ENCODE data around the gene NAGS. TPM values are rescaled to one million over a fixed set of nuclear protein-coding genes. Genes with fewer than 3 reads are reported as not detected.

The NAGS gene
- total RNA-seq, 2 experiments from 2014 or later, result 0.33 to 0.76 TPM

- H3K27me3 Mint-ChIP-seq, result peaks cover 22% of the 10 kb centered on the region
- DNase-seq (peak; percentile 51), ATAC-seq (peak; percentile 6)
- H3K4me1 Mint-ChIP-seq, result peaks cover 26% of the 10 kb centered on the region
- H3K27ac Mint-ChIP-seq, result no peak overlapping the region
- H3K9me3 Mint-ChIP-seq (ENCODE audit: low read depth), result no peaks in the 10 kb centered on the region
- CTCF ChIA-PET, result interaction anchor here (1.0 to 3.4 kb wide), 2 partner anchors 35 to 62 kb away, joined by 3 to 14 read pairs; no protein-coding TSS in a partner anchor
- H3K36me3 Mint-ChIP-seq, result no peaks in the 10 kb centered on the region
- H3K4me3 Mint-ChIP-seq, result peak overlapping the region; percentile 79
These were observed 1.3 kb downstream of the NAGS start for GRCh38 chr17:44005527-44006271.

DNA sequence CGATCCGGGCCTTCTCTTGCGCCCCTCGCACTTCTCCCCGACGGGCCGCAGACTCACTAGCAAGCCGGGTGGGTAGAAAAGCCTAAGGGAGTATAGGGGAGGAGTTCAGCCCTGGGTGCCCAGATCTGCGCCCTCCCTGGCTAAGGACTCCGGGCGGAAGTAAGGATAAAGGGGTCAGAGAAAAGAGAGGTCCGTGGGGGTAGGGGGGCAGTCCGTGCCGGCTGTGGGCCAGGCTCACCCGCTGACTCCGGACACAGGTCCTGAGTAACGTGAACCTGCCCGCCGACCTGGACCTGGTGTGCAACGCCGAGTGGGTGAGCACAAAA is 1.8 kb downstream of the NAGS start:
- Mint-ChIP-seq H3K4me3 (peak overlapping the region; percentile 79), H3K4me1 (peaks cover 26% of the 10 kb centered on the region), H3K9me3 (ENCODE audit: low read depth) (no peaks in the 10 kb centered on the region), H3K27me3 (peaks cover 22% of the 10 kb centered on the region), H3K27ac (no peak overlapping the region), H3K36me3 (no peaks in the 10 kb centered on the region)
- CTCF ChIA-PET, result interaction anchor here (0.9 to 3.4 kb wide), 3 partner anchors 38 to 127 kb away, joined by 3 to 14 read pairs (median 11); no protein-coding TSS in a partner anchor
- ATAC-seq (peak; percentile 11), DNase-seq (no peak)

DNA sequence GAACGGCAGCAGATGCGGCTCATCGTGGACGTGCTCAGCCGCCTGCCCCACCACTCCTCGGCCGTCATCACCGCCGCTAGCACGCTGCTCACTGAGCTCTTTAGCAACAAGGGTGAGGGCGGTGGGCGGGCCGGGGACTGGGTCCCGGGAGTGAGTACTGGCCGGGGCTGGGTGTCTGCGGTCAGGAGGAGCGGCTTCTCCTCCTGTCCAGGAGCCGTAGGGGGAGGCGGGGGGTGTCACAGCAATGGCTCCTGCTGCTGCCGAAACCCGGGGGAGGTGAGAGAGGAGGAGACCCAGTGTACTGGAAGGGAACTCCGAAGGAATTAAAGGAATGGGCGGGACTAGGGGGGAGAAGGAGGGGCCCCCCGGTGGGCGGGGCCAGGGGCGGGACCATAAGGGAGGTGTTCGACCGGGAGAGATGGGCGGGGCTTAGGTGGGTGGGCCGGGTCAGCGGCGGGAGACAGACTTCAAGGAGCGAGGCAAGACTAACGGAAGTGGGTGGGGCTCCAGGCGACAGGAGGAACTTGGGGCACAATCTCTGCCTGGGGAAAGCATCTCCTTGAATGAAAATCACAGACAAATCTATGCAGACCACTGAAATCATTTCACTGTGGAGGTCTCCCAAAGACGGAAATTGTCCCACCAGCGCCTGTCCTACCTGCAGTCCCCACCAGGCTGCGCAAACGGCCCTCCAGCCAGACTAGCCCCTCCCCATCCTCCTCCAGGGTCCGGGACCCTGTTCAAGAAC is 2.4 kb downstream of the NAGS start:
- peaks cover 26% of the 10 kb centered on the region for H3K4me1 Mint-ChIP-seq
- DNase-seq (peak; percentile 99), ATAC-seq (peak; percentile 89)
- CTCF ChIA-PET, result interaction anchor here (0.9 to 3.4 kb wide), 7 partner anchors 12 to 127 kb away, joined by 3 to 14 read pairs (median 5); no protein-coding TSS in a partner anchor
- no peaks in the 10 kb centered on the region for H3K9me3 Mint-ChIP-seq (ENCODE audit: low read depth)
- peaks cover 22% of the 10 kb centered on the region for H3K27me3 Mint-ChIP-seq
- H3K4me3 Mint-ChIP-seq, result peak overlapping the region; percentile 79
- H3K27ac Mint-ChIP-seq, result peak overlapping the region; percentile 7
- no peaks in the 10 kb centered on the region for H3K36me3 Mint-ChIP-seq

DNA sequence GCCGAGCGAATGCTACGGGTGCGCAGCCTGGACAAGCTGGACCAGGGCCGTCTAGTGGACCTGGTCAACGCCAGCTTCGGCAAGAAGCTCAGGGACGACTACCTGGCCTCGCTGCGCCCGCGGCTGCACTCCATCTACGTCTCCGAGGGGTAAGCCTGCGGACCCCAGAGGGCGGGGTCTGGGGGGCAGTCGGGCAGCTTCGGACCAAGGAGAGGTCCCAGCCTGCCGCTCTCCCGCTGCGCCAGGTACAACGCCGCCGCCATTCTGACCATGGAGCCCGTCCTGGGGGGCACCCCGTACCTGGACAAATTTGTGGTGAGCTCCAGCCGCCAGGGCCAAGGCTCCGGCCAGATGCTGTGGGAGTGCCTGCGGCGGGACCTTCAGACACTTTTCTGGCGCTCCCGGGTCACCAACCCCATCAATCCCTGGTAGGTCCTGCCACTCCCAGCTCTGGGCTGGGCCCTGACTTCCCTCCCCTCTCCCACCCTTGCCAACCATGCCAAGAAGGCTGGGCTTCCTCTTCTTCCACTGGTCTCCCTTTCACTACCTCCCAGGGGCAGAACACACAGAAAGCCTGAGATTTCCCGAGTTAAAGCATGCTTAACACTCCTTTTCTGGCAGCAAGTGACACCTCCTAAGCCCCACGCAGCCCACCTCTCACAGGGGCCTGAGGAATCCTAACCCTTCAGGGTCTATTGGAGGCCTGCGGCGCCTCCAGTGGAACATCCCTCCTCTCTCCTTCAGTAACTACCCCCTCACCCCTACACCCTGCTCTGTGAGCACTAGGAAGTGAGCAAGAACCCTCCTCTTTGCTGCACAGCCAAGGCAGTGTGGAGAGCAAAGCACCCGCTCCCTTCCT is 3.2 kb downstream of the NAGS start:
- Mint-ChIP-seq H3K4me3 (peak overlapping the region; percentile 79), H3K36me3 (no peaks in the 10 kb centered on the region), H3K27me3 (peaks cover 20% of the 10 kb centered on the region), H3K27ac (no peak overlapping the region), H3K9me3 (ENCODE audit: low read depth) (no peaks in the 10 kb centered on the region), H3K4me1 (peaks cover 24% of the 10 kb centered on the region)
- CTCF ChIA-PET, result interaction anchor here (0.7 to 3.4 kb wide), 11 partner anchors 8 to 128 kb away, joined by 3 to 14 read pairs (median 5); no protein-coding TSS in a partner anchor
- DNase-seq, result no peak
- no peak for ATAC-seq

DNA sequence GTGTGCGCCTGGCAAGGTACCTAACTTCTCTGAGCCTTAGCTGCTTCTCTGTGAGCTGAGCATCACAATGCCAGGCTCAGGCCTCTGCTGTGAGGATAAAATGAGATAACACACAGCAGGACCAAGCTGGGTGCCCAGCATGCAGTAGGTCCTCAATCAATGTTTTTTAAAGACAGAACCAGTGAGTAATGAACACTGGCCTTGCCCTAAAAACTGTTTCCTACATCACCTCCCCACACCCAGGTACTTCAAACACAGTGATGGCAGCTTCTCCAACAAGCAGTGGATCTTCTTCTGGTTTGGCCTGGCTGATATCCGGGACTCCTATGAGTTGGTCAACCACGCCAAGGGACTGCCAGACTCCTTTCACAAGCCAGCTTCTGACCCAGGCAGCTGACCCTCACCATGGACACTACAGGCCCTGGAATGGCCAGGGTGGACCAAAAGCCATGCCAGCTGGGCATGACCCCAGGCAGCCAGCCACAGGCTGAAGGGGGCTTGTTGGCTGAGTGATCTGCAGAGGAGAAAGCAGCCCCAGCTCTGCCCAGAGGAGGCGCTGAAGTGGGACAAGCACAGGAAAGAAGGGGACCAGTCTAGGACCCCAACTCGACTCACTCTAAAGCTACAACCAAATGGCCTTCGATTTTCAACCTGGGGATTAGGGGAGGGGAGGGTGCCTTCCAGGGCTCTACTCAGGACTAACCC is 3.9 kb downstream of the NAGS start:
- no peaks in the 10 kb centered on the region for H3K36me3 Mint-ChIP-seq
- no peak overlapping the region for H3K27ac Mint-ChIP-seq
- H3K4me3 Mint-ChIP-seq, result peak overlapping the region; percentile 79
- DNase-seq (no peak), ATAC-seq (no peak)
- peaks cover 25% of the 10 kb centered on the region for H3K4me1 Mint-ChIP-seq
- CTCF ChIA-PET, result interaction anchor here (0.7 to 2.9 kb wide), 9 partner anchors 9 to 160 kb away, joined by 3 to 11 read pairs (median 5); no protein-coding TSS in a partner anchor
- peaks cover 20% of the 10 kb centered on the region for H3K27me3 Mint-ChIP-seq
- H3K9me3 Mint-ChIP-seq (ENCODE audit: low read depth), result no peaks in the 10 kb centered on the region

GRCh38 chr17:44010966-44011647 is 6.7 kb downstream of the NAGS start:
- no peak overlapping the region for H3K27ac Mint-ChIP-seq

GRCh38 chr17:44011876-44012275 is 7.5 kb downstream of the NAGS start:
- CTCF ChIA-PET, result interaction anchor here (1.0 to 1.2 kb wide), 4 partner anchors 30 to 352 kb away, joined by 3 to 5 read pairs (median 3); partner anchors contain the start of genes FAM171A2 and HDAC5
- H3K27me3 Mint-ChIP-seq, result no peaks in the 10 kb centered on the region
- H3K4me3 Mint-ChIP-seq, result no peak overlapping the region
- H3K4me1 Mint-ChIP-seq, result peaks cover 26% of the 10 kb centered on the region
- ATAC-seq (no peak), DNase-seq (no peak)
- no peak overlapping the region for H3K27ac Mint-ChIP-seq
- H3K36me3 Mint-ChIP-seq, result peaks cover 2% of the 10 kb centered on the region
- no peaks in the 10 kb centered on the region for H3K9me3 Mint-ChIP-seq (ENCODE audit: low read depth)

More at GRCh38 chr17:44010966-44011647, 6.7 kb downstream of the NAGS start:
- no peak overlapping the region for H3K4me3 Mint-ChIP-seq
- no peak for DNase-seq
- H3K4me1 Mint-ChIP-seq, result peaks cover 31% of the 10 kb centered on the region
- CTCF ChIA-PET, result interaction anchor here (1.2 kb wide), 2 partner anchors 31 to 352 kb away, joined by 3 to 5 read pairs; partner anchors contain the start of gene FAM171A2
- no peaks in the 10 kb centered on the region for H3K9me3 Mint-ChIP-seq (ENCODE audit: low read depth)
- no peak for ATAC-seq
- H3K27me3 Mint-ChIP-seq, result peaks cover 4% of the 10 kb centered on the region
- peaks cover 2% of the 10 kb centered on the region for H3K36me3 Mint-ChIP-seq

GRCh38 chr17:44012391-44012790 is 8.0 kb downstream of the NAGS start:
- Mint-ChIP-seq H3K4me3 (no peak overlapping the region), H3K4me1 (peaks cover 24% of the 10 kb centered on the region), H3K36me3 (peaks cover 2% of the 10 kb centered on the region), H3K27me3 (no peaks in the 10 kb centered on the region), H3K27ac (no peak overlapping the region), H3K9me3 (ENCODE audit: low read depth) (no peaks in the 10 kb centered on the region)
- DNase-seq (no peak), ATAC-seq (no peak)
- CTCF ChIA-PET, result interaction anchor here (1.0 to 1.2 kb wide), 3 partner anchors 29 to 111 kb away, joined by 3 to 5 read pairs (median 3); partner anchors contain the start of gene HDAC5

- Mint-ChIP-seq H3K27ac (no peak overlapping the region), H3K9me3 (ENCODE audit: low read depth) (no peaks in the 10 kb centered on the region), H3K4me1 (peaks cover 20% of the 10 kb centered on the region), H3K27me3 (no peaks in the 10 kb centered on the region), H3K4me3 (no peak overlapping the region), H3K36me3 (peaks cover 2% of the 10 kb centered on the region)
- ATAC-seq (no peak), DNase-seq (no peak)
- CTCF ChIA-PET, result interaction anchor here (0.5 to 1.1 kb wide), 3 partner anchors 57 to 111 kb away, joined by 3 read pairs; partner anchors contain the start of gene HDAC5
These were observed 8.5 kb downstream of the NAGS start for GRCh38 chr17:44012874-44013273.

- CTCF ChIA-PET, result interaction anchor here (1.0 to 1.5 kb wide), 7 partner anchors 18 to 530 kb away, joined by 3 to 7 read pairs (median 3); no protein-coding TSS in a partner anchor
- H3K4me1 Mint-ChIP-seq, result peaks cover 15% of the 10 kb centered on the region
- H3K9me3 Mint-ChIP-seq (ENCODE audit: low read depth), result no peaks in the 10 kb centered on the region
- peaks cover 2% of the 10 kb centered on the region for H3K36me3 Mint-ChIP-seq
- peak overlapping the region; percentile 93 for H3K4me3 Mint-ChIP-seq
- DNase-seq (no peak), ATAC-seq (no peak)
- H3K27me3 Mint-ChIP-seq, result no peaks in the 10 kb centered on the region
- H3K27ac Mint-ChIP-seq, result peak overlapping the region; percentile 96
These were observed 9.7 kb downstream of the NAGS start for GRCh38 chr17:44014133-44014436.

GRCh38 chr17:44014437-44015172 is 10.2 kb downstream of the NAGS start, which contains the start of gene TMEM101:
TMEM101 (minus strand) TSS chr17:44014963; CDS start chr17:44014952, 11 bp downstream.
- DNase-seq (peak; percentile 94), ATAC-seq (peak; percentile 99)
- peaks cover 2% of the 10 kb centered on the region for H3K36me3 Mint-ChIP-seq
- H3K4me3 Mint-ChIP-seq, result peak within 1 kb of the TSS; percentile 93
- H3K4me1 Mint-ChIP-seq, result peaks cover 15% of the 10 kb centered on the region
- H3K27me3 Mint-ChIP-seq, result no peaks in the 10 kb centered on the region
- CTCF ChIA-PET, result interaction anchor here (0.8 to 1.5 kb wide), 9 partner anchors 17 to 530 kb away, joined by 3 to 7 read pairs (median 3); no protein-coding TSS in a partner anchor
- H3K9me3 Mint-ChIP-seq (ENCODE audit: low read depth), result no peaks in the 10 kb centered on the region
- H3K27ac Mint-ChIP-seq, result peak within 1 kb of the TSS; percentile 96

All from activated CD8-positive, alpha-beta memory T cell treated with anti-CD3 and anti-CD28 coated beads, Interleukin-2, amount 10 ng/mL, durations not matched to agents 7 days and 5 days (primary cell).